ENCODE data around the gene NUDT1. TPM values are rescaled to one million over a fixed set of nuclear protein-coding genes. Genes with fewer than 3 reads are reported as not detected.

Gene NUDT1
- total RNA-seq, 1 experiment from 2014 or later: 84.7 TPM

- H3K14ac ChIP-seq (ENCODE audit: insufficient read depth, low read length): no peak overlapping the region
- no peak overlapping the region for H3K27ac ChIP-seq (ENCODE audit: insufficient read length, low read depth, low read length)
- H3K18ac ChIP-seq (ENCODE audit: insufficient read length, low read depth, low read length): no peak overlapping the region
- no peak overlapping the region for H4K8ac ChIP-seq (replicated peaks; ENCODE audit: insufficient read length, low read depth, low read length)
- H3K23me2 ChIP-seq (ENCODE audit: insufficient read length, low read depth, low read length, poor library complexity, severe bottlenecking): no peaks in the 10 kb centered on the region
- no peak overlapping the region for H2BK15ac ChIP-seq (ENCODE audit: low read depth, low read length)
- H3K9ac ChIP-seq (ENCODE audit: extremely low read depth, insufficient read length, low read length): no peak overlapping the region
- H3K4me2 ChIP-seq (ENCODE audit: insufficient read depth, insufficient read length, low read length): no peak overlapping the region
- no peaks in the 10 kb centered on the region for H4K20me1 ChIP-seq (ENCODE audit: control insufficient read depth, insufficient read depth, insufficient read length)
- WGBS (ENCODE audit: extremely low coverage, insufficient read length, low lambda C conversion rate): no CpG with 5 or more reads among the region's 6 CpGs
- H2AFZ ChIP-seq (ENCODE audit: low read length): no peak overlapping the region
- H3K4me1 ChIP-seq (ENCODE audit: insufficient read depth, low read length): no peaks in the 10 kb centered on the region
- H3T11ph ChIP-seq (ENCODE audit: low read length): no peak overlapping the region
- no peak overlapping the region for H4K5ac ChIP-seq (ENCODE audit: insufficient read length, low read depth, low read length)
- H3K9me3 ChIP-seq (ENCODE audit: control insufficient read depth, low read depth, low read length): no peaks in the 10 kb centered on the region
- Mint-ChIP-seq H3K36me3 (ENCODE audit: insufficient read depth in 1 of 3, low read depth in 3 of 3) (no peaks in the 10 kb centered on the region; a peak in 3 of 7 replicates), H3K9me3 (no peaks in the 10 kb centered on the region), H3K27me3 (ENCODE audit: low read depth) (no peaks in the 10 kb centered on the region), H3K4me3 (no peak overlapping the region), H3K4me1 (peaks cover under 1 to 4% of the 10 kb centered on the region in 2 experiments; a peak in 3 of 4 replicates), H3K27ac (peak overlapping the region in 2 of 3 experiments; percentile 28 to 64; a peak in 4 of 7 replicates)
- H3K4ac ChIP-seq (ENCODE audit: low read depth, low read length): no peak overlapping the region
- no peak overlapping the region for H2AK5ac ChIP-seq (ENCODE audit: insufficient read length, low read length)
- no peaks in the 10 kb centered on the region; the same call in 1 of the 2 replicates for H3K79me2 ChIP-seq (ENCODE audit: insufficient read depth, low read length)
- no peak overlapping the region for H4K91ac ChIP-seq (ENCODE audit: insufficient read length, low read depth, low read length)
- no peak overlapping the region for H3K23ac ChIP-seq (ENCODE audit: insufficient read length, low read depth, low read length)
- no peak for DNase-seq
- H2BK12ac ChIP-seq (ENCODE audit: insufficient read length, low read depth, low read length): no peak overlapping the region
- H3K56ac ChIP-seq (ENCODE audit: insufficient read length, low read depth, low read length): no peak overlapping the region
- H2BK120ac ChIP-seq (ENCODE audit: low read depth, low read length, poor library complexity, severe bottlenecking): no peak overlapping the region
- H2BK5ac ChIP-seq (ENCODE audit: insufficient read length, low read length): no peak overlapping the region
- no peaks in the 10 kb centered on the region for H3K27me3 ChIP-seq (ENCODE audit: insufficient read depth, low read length)
- H3K79me1 ChIP-seq (ENCODE audit: insufficient read depth, low read depth, low read length, poor library complexity, severe bottlenecking): no peaks in the 10 kb centered on the region
- TF ChIP-seq CTCF (conservative IDR thresholded peaks at IDR 0.05): no peak
- no peak overlapping the region for H2BK20ac ChIP-seq (ENCODE audit: low read depth, low read length, poor library complexity, severe bottlenecking)
Measured at GRCh38 chr7:2290877-2291276, 48.9 kb downstream of the NUDT1 start.
